SU-DHL-6 (cell line): ENCODE measurements around the gene GEMIN2.
"Not testable (repeated sequence)": the region's sequence is repeated elsewhere in the genome, so short reads cannot be mapped to it uniquely, and the experiment has no call there.

ENCODE experiments used
- H2AFZ ChIP-seq: fragments of 200-600 bp; sonication (generic); 2 replicates; pipeline ENCODE4 v1.6.1; 2014; ENCODE audit warnings: low read depth, mild to moderate bottlenecking, moderate library complexity, mixed read lengths, antibody characterized with exemption, low read length; ENCODE audit not compliant: severe bottlenecking
- H3F3A ChIP-seq: fragments of 200-600 bp; shearing (Covaris generic); 2 replicates; pipeline ENCODE4 v1.6.0; 2016; ENCODE audit warnings: antibody characterized with exemption, mild to moderate bottlenecking; ENCODE audit not compliant: insufficient read depth
- H3K27ac ChIP-seq: fragments of 200-600 bp; sonication (generic); 2 replicates; pipeline ENCODE4 v1.5.1; 2016; ENCODE audit warnings: low read depth, mild to moderate bottlenecking, low read length, moderate library complexity, mixed read lengths
- H3K27me3 ChIP-seq: fragments of 200-600 bp; sonication (generic), shearing (Covaris generic); 2 replicates; pipeline ENCODE4 v1.6.0; 2014; ENCODE audit warnings: mild to moderate bottlenecking, low read length
- H3K36me3 ChIP-seq: fragments of 200-600 bp; sonication (generic); 2 replicates; pipeline ENCODE4 v1.6.1; 2014; ENCODE audit warnings: mild to moderate bottlenecking, low read length, mixed read lengths
- H3K4me2 ChIP-seq: fragments of 300-600, 200-600 bp; shearing (Covaris generic), sonication (generic); 2 replicates; pipeline ENCODE4 v1.6.0; 2014; ENCODE audit warnings: low read length, low read depth, mild to moderate bottlenecking; ENCODE audit not compliant: poor library complexity, severe bottlenecking
- H3K4me3 ChIP-seq: fragments of 200-600 bp; sonication (generic); 2 replicates; pipeline ENCODE4 v1.5.1; 2014; ENCODE audit warnings: antibody characterized with exemption, low read length, mild to moderate bottlenecking, mixed read lengths; ENCODE audit not compliant: insufficient read depth, poor library complexity, severe bottlenecking
- H3K79me2 ChIP-seq: fragments of 200-600 bp; sonication (generic); 2 replicates; pipeline ENCODE4 v1.6.1; 2014; ENCODE audit warnings: mild to moderate bottlenecking, low read length, moderate library complexity; ENCODE audit not compliant: insufficient read depth
- H3K9ac ChIP-seq: fragments of 200-600 bp; sonication (generic); 2 replicates; pipeline ENCODE4 v1.7.0; 2014; ENCODE audit warnings: mild to moderate bottlenecking, low read length
- H3K9me2 ChIP-seq: fragments of 200-600 bp; sonication (generic); replicated peaks from 2 replicates; pipeline ENCODE4 v1.6.1; 2014; ENCODE audit warnings: low read length; ENCODE audit not compliant: insufficient read depth
- H3K9me3 ChIP-seq: fragments of 200-600 bp; sonication (generic); 2 replicates; pipeline ENCODE4 v1.6.1; 2014; ENCODE audit warnings: low read length, mixed read lengths; ENCODE audit not compliant: insufficient read depth
- H4K20me1 ChIP-seq: fragments of 200-600 bp; sonication (generic); 2 replicates; pipeline ENCODE4 v1.6.1; 2014; ENCODE audit warnings: low read depth, mild to moderate bottlenecking, antibody characterized with exemption, low read length, moderate library complexity, mixed read lengths
- CTCF ChIP-seq: fragments of 200-600 bp; sonication (generic); IDR thresholded peaks from one replicate; pipeline ENCODE4 v1.5.1; 2017; ENCODE audit warnings: antibody characterized with exemption, mild to moderate bottlenecking, low read length, moderate library complexity; ENCODE audit not compliant: insufficient read depth, poor library complexity, severe bottlenecking
- EZH2phosphoT487 ChIP-seq: fragments of 200-600 bp; sonication (generic), shearing (Covaris generic); conservative IDR thresholded peaks from 2 replicates; pipeline ENCODE4 v1.6.1; 2018; ENCODE audit warnings: mild to moderate bottlenecking, antibody characterized with exemption, low read length, moderate library complexity, mixed read lengths

Gene GEMIN2

GRCh38 chr14:39099748-39100147 lies 14.4 kb upstream of the GEMIN2 start:
- Histone ChIP-seq H4K20me1 (no peaks in the 10 kb centered on the region), H3K79me2 (peaks cover 56% of the 10 kb centered on the region), H3K4me2 (peak overlapping the region; percentile 8), H3K27ac (no peak overlapping the region), H3K9me3 (no peaks in the 10 kb centered on the region), H3K27me3 (no peaks in the 10 kb centered on the region), H3K36me3 (peaks cover 5% of the 10 kb centered on the region; the same call in 1 of the 2 replicates), H3K9me2 (no peaks in the 10 kb centered on the region), H3F3A (peaks cover 9% of the 10 kb centered on the region; the same call in 1 of the 2 replicates), H3K9ac (no peak overlapping the region), H3K4me3 (no peak overlapping the region), H2AFZ (no peak overlapping the region)
- TF ChIP-seq CTCF (no peak), EZH2phosphoT487 (no peak)

GRCh38 chr14:39102265-39102968 lies 11.7 kb upstream of the GEMIN2 start:
- H3K9me2 ChIP-seq = no peaks in the 10 kb centered on the region
- H3K9me3 ChIP-seq = no peaks in the 10 kb centered on the region
- peak overlapping the region; percentile 66 for H2AFZ ChIP-seq
- H3K4me3 ChIP-seq = peak overlapping the region; percentile 87
- H3K27ac ChIP-seq = peak overlapping the region; percentile 63
- no peaks in the 10 kb centered on the region for H4K20me1 ChIP-seq
- peaks cover 9% of the 10 kb centered on the region; the same call in 1 of the 2 replicates for H3F3A ChIP-seq
- H3K4me2 ChIP-seq = peak overlapping the region; percentile 80
- peak overlapping the region; percentile 89 for H3K9ac ChIP-seq
- H3K27me3 ChIP-seq = no peaks in the 10 kb centered on the region
- TF ChIP-seq EZH2phosphoT487 (no peak), CTCF (no peak)
- H3K79me2 ChIP-seq = peaks cover 50% of the 10 kb centered on the region
- no peaks in the 10 kb centered on the region for H3K36me3 ChIP-seq

GRCh38 chr14:39102969-39103957 lies 10.9 kb upstream of the GEMIN2 start, which contains the start of gene SEC23A:
SEC23A (minus strand) TSS chr14:39103235; CDS start chr14:39096118, 7,117 bp downstream.
- Histone ChIP-seq H3K9ac (peak within 1 kb of the TSS; percentile 89), H3K79me2 (peaks cover 43% of the 10 kb centered on the region), H3F3A (peaks cover 16% of the 10 kb centered on the region), H3K9me2 (no peaks in the 10 kb centered on the region), H3K36me3 (no peaks in the 10 kb centered on the region), H3K27ac (peak within 1 kb of the TSS; percentile 63), H3K27me3 (no peaks in the 10 kb centered on the region), H4K20me1 (no peaks in the 10 kb centered on the region), H2AFZ (peak within 1 kb of the TSS; percentile 66), H3K9me3 (no peaks in the 10 kb centered on the region), H3K4me3 (peak within 1 kb of the TSS; percentile 87), H3K4me2 (peak within 1 kb of the TSS; percentile 80)
- TF ChIP-seq EZH2phosphoT487 (no peak), CTCF (no peak)

- H3F3A ChIP-seq = peaks cover 25% of the 10 kb centered on the region
- not testable (repeated sequence) for H4K20me1 ChIP-seq, H2AFZ ChIP-seq, H3K9me2 ChIP-seq, H3K9me3 ChIP-seq, H3K36me3 ChIP-seq, H3K27me3 ChIP-seq
- peak overlapping the region; percentile 63 for H3K27ac ChIP-seq
- peak overlapping the region; percentile 87 for H3K4me3 ChIP-seq
- peaks cover 37% of the 10 kb centered on the region for H3K79me2 ChIP-seq
- peak overlapping the region; percentile 89 for H3K9ac ChIP-seq
- peak overlapping the region; percentile 80 for H3K4me2 ChIP-seq
These were observed 9.9 kb upstream of the GEMIN2 start for GRCh38 chr14:39104078-39104801.
